ENCODE measurements around the gene RUFY4.
"Not testable (repeated sequence)": the region's sequence is repeated elsewhere in the genome, so short reads cannot be mapped to it uniquely, and the experiment has no call there.

Gene RUFY4

DNA sequence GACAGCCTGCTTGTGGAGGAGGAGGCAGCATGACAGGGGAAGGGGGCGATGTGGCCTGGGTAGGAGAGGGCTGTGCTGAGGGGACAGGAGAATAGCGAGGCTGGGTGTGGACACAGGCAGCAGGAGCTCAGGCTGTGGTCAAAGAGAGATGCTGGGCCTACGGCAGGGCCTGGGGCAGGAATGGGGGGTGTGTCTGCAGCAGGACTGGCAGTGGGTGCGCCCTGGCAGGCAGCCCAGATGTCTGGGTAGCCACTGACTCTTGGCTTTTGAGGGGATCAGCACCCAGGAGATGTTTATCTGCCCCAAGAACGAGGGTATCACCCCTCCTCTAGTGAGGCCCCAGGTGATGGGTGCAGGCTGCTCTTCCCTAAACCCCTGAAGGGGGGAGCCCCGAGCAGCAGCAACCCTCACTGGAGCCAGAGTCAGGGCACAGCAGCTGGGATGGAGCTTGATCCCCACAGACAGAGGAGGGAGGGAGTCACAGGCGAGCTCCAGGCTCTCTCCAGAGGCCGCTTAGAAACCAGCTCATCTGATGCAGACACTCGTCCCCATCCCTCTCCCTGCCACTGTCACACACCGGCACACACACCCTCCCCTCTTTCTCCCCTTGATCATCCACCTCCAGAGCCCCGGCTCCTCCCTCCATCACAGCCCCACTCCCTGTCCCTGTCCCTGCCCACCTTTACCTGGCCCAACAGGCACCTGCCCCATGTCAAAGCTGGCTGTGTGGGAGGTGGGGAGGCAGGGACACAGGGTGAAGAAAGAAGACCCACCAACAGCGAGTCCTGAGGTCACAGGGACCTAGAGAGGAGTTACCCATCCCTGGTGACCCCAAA, 36.5 kb upstream of the RUFY4 start:
- Histone ChIP-seq H3K27ac (ENCODE audit: low read depth, low read length) (no peak overlapping the region), H3K9ac (ENCODE audit: low read length) (no peak overlapping the region), H3K9me3 (ENCODE audit: control insufficient read depth, insufficient read depth, low read depth, low read length) (no peaks in the 10 kb centered on the region), H3K4me3 (ENCODE audit: low read depth, low read length) (no peak overlapping the region), H3K4me1 (ENCODE audit: control insufficient read depth, insufficient read depth, low read length) (peaks cover 9% of the 10 kb centered on the region), H3K27me3 (ENCODE audit: control insufficient read depth, insufficient read depth, low read length) (peaks cover 37% of the 10 kb centered on the region), H3K36me3 (ENCODE audit: control insufficient read depth, insufficient read depth, low read length) (no peaks in the 10 kb centered on the region)

DNA sequence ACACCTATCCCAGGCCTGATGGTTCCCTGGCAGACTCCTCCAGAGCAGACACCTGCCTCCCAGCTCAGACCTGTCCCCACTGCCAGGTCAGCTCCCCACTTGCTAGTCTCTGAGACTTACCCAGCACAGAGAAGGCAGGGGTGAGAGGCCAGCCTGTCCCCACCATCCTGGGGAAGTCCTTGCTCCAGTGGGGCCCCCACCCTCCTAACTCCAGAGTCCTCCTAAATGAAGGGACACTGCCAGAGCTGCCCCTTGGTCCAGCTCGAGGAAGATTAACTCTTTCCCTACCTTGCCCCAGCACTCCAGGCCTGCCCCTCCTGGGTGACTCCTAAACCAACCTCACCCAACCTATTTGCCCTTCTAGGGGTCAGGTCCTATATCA, 35.9 kb upstream of the RUFY4 start:
- Histone ChIP-seq H3K4me3 (ENCODE audit: low read depth, low read length) (peak overlapping the region; percentile 53; the same call in 1 of the 2 replicates), H3K9me3 (ENCODE audit: control insufficient read depth, insufficient read depth, low read depth, low read length) (no peaks in the 10 kb centered on the region), H3K36me3 (ENCODE audit: control insufficient read depth, insufficient read depth, low read length) (no peaks in the 10 kb centered on the region), H3K27ac (ENCODE audit: low read depth, low read length) (no peak overlapping the region), H3K27me3 (ENCODE audit: control insufficient read depth, insufficient read depth, low read length) (peaks cover 37% of the 10 kb centered on the region), H3K9ac (ENCODE audit: low read length) (no peak overlapping the region), H3K4me1 (ENCODE audit: control insufficient read depth, insufficient read depth, low read length) (peaks cover 9% of the 10 kb centered on the region)

DNA sequence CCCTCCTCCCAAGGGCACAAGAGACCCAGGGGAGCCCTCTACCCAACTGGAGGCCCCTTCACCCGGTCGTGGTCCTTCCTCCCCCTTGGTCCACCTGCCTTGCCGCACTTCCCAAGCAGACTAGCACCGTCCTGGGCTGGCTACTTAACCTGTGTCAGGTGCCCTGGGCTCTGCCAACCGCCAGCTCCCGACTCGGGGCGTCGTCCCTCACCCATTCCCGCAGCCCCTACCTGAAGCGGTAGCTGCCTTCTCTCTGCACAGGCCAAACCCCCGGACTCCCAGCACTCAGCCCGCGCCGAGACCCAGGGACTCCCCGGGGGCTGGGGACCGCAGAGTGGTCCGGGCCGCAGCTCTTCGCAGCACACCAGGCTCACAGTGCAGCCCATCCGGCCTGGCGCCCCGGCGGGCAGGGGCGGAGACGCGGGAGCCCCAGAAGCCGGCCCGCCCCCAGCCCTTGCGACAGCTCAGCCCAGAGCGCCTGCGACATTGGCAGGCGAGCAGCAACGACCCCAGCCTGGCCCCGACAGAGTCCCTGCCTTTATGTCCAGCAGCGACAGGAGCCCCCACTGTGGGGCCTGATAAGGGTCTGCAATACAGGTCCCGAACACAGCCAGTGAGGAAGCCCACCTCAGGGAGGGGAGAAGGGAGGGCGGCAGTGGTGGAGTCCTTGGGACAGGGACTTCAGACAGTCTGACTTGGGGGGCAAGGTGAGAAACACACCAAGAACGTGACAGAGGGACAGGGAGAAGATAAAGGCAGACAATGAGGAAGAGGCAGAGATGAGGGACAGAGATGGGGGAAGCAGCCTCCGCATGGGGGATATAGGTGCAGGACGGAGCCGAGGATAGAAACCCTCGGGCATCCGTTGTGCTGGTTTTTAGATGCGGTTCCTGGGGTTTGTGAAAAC, 35.2 kb upstream of the RUFY4 start:
- H3K36me3 ChIP-seq (ENCODE audit: control insufficient read depth, insufficient read depth, low read length) = no peaks in the 10 kb centered on the region
- peaks cover 9% of the 10 kb centered on the region for H3K4me1 ChIP-seq (ENCODE audit: control insufficient read depth, insufficient read depth, low read length)
- H3K4me3 ChIP-seq (ENCODE audit: low read depth, low read length) = peak overlapping the region; percentile 53
- no peak overlapping the region for H3K27ac ChIP-seq (ENCODE audit: low read depth, low read length)
- no peaks in the 10 kb centered on the region for H3K9me3 ChIP-seq (ENCODE audit: control insufficient read depth, insufficient read depth, low read depth, low read length)
- H3K9ac ChIP-seq (ENCODE audit: low read length) = no peak overlapping the region
- H3K27me3 ChIP-seq (ENCODE audit: control insufficient read depth, insufficient read depth, low read length) = peaks cover 37% of the 10 kb centered on the region

DNA sequence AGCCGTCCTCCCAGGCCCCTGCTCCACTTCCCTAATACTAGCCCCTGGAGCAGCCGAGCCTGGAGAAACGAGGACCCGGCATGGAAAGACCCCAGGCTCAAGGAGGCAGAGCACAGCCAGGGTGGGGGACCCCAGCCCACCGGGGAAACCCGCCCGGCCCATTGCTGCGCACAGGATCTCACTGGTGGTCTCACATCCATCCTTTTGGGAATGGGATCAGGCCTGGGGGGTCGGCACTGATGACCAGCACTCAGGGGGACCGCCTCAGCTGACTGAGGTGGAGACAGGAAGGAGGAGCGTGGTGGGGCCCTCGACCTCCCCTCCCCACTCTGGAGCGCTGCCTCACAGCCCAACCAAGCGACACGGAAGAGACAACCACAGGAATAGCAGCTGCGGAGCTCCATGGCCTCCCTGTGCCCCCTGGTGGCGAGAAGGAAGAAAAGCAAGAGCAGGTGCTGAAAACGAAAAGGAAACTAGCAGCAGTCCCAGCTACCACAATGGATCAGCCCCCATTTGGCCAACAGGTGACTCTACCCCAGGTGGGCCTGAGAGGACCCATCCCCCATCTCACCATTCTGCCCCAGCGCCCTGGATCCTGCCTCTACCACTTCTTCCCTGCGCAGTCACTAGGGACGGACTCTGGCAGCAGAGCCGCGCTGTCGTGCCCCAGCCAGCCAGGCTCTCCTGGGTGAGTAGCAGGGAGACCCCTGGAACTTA, 34.4 kb upstream of the RUFY4 start:
- H3K36me3 ChIP-seq (ENCODE audit: control insufficient read depth, insufficient read depth, low read length); H3K9me3 ChIP-seq (ENCODE audit: control insufficient read depth, insufficient read depth, low read depth, low read length); H3K4me1 ChIP-seq (ENCODE audit: control insufficient read depth, insufficient read depth, low read length); H3K9ac ChIP-seq (ENCODE audit: low read length); H3K27ac ChIP-seq (ENCODE audit: low read depth, low read length): not testable (repeated sequence)
- peak overlapping the region; percentile 53 for H3K4me3 ChIP-seq (ENCODE audit: low read depth, low read length)
- peaks cover 39% of the 10 kb centered on the region for H3K27me3 ChIP-seq (ENCODE audit: control insufficient read depth, insufficient read depth, low read length)

DNA sequence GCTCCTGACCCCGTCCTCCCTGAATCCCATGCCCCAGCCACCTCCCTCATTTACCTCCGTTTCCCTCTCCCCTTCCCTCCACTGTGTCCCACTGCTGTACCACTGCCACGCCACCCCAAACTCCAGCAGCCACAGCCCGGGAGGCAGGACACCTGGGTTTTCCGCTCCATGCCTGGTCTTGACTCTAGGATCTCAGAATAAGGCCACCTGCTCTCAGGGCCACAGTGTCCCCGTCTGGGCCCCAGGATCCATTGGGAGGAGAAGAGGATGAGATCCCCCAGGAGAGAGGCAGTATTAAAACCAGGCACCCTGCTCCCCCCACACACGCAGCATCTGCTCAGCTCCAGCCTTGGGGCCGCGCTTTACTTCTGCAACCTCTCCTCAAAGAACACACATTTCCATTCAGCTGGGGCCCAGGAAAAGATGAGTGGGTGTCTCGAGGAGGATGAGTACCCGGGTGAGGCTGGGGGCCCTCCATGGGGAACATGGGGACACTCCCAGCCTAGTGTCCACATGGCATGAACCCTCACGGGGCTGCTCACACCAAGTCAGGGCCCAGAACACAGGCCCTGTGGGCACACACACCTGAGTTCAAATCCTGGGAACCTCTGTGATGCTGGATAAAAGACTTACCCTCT, 33.5 kb upstream of the RUFY4 start:
- no peak overlapping the region for H3K9ac ChIP-seq (ENCODE audit: low read length)
- H3K4me3 ChIP-seq (ENCODE audit: low read depth, low read length) = no peak overlapping the region

DNA sequence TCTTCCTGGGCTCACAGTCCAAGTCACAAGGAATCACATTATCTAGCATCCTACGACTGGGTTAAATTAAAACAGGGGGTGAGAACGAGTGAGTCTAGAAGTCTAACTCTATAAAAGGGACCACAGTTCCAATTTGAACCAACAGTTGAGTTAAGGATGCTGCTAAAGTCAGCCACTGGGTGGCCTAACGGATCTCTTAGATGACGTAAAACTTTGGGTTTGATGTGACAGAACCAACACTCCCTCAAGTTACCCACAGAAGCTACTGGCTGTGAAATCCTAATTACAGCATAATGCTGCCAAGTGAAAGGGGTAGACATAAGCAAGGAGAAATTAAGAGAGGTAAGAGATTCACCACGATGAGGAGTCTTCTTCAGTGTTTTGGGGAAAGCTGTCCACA, 32.7 kb upstream of the RUFY4 start:
- H3K4me1 ChIP-seq (ENCODE audit: control insufficient read depth, insufficient read depth, low read length) = peaks cover 9% of the 10 kb centered on the region
- no peak overlapping the region for H3K9ac ChIP-seq (ENCODE audit: low read length)
- H3K4me3 ChIP-seq (ENCODE audit: low read depth, low read length) = no peak overlapping the region
- H3K36me3 ChIP-seq (ENCODE audit: control insufficient read depth, insufficient read depth, low read length) = no peaks in the 10 kb centered on the region
- H3K27me3 ChIP-seq (ENCODE audit: control insufficient read depth, insufficient read depth, low read length) = peaks cover 44% of the 10 kb centered on the region
- no peaks in the 10 kb centered on the region for H3K9me3 ChIP-seq (ENCODE audit: control insufficient read depth, insufficient read depth, low read depth, low read length)
- no peak overlapping the region for H3K27ac ChIP-seq (ENCODE audit: low read depth, low read length)

More for the DNA sequence above, 33.5 kb upstream of the RUFY4 start:
- Histone ChIP-seq H3K27ac (ENCODE audit: low read depth, low read length) (no peak overlapping the region), H3K9me3 (ENCODE audit: control insufficient read depth, insufficient read depth, low read depth, low read length) (no peaks in the 10 kb centered on the region), H3K27me3 (ENCODE audit: control insufficient read depth, insufficient read depth, low read length) (peaks cover 44% of the 10 kb centered on the region), H3K36me3 (ENCODE audit: control insufficient read depth, insufficient read depth, low read length) (no peaks in the 10 kb centered on the region), H3K4me1 (ENCODE audit: control insufficient read depth, insufficient read depth, low read length) (peaks cover 9% of the 10 kb centered on the region)

DNA sequence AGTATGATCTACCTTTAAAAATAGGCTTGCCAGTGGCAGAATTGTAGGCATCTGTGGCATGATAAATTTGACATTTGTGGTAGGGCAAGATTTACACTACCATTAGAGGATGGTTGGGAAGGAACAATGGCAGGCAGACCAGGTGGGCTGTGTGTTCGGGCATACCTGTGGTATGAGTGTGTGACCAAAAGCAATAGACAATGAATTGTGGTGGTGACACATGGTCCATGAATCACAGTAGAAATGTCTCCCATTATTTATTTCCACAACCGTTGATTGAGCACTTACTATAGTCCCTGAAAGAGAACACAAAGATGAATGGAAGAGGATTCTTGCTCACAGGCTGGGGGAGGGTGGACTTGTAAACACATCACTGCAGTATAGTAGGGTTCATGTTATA, 29.9 kb upstream of the RUFY4 start:
- H3K9ac ChIP-seq (ENCODE audit: low read length) = no peak overlapping the region
- H3K27ac ChIP-seq (ENCODE audit: low read depth, low read length) = no peak overlapping the region
- no peak overlapping the region for H3K4me3 ChIP-seq (ENCODE audit: low read depth, low read length)
- H3K36me3 ChIP-seq (ENCODE audit: control insufficient read depth, insufficient read depth, low read length) = no peaks in the 10 kb centered on the region
- peaks cover 18% of the 10 kb centered on the region for H3K27me3 ChIP-seq (ENCODE audit: control insufficient read depth, insufficient read depth, low read length)
- H3K9me3 ChIP-seq (ENCODE audit: control insufficient read depth, insufficient read depth, low read depth, low read length) = peaks cover 9% of the 10 kb centered on the region
- peaks cover under 1% of the 10 kb centered on the region for H3K4me1 ChIP-seq (ENCODE audit: control insufficient read depth, insufficient read depth, low read length)

DNA sequence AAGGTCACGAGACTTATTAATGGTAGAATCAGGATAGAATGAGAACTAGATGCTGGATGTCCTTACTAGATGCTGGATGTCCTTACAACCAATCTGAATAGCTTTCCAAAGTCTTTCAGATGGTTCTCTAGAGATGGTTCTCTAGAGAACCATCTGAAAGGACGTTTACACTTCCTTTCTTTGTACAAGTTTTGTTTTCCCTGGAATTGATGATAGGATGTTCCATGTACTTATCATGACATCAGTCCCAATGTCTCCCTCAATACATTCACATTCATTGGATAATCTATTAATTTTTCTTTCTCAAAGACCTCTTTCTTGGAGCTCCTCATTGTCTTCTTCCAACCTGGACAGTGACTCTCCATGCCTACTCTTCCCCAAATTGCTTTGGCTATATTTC, 28.2 kb upstream of the RUFY4 start:
- Histone ChIP-seq H3K4me1 (ENCODE audit: control insufficient read depth, insufficient read depth, low read length) (no peaks in the 10 kb centered on the region), H3K9me3 (ENCODE audit: control insufficient read depth, insufficient read depth, low read depth, low read length) (peaks cover 9% of the 10 kb centered on the region), H3K27me3 (ENCODE audit: control insufficient read depth, insufficient read depth, low read length) (peaks cover 13% of the 10 kb centered on the region), H3K27ac (ENCODE audit: low read depth, low read length) (no peak overlapping the region), H3K4me3 (ENCODE audit: low read depth, low read length) (no peak overlapping the region), H3K36me3 (ENCODE audit: control insufficient read depth, insufficient read depth, low read length) (no peaks in the 10 kb centered on the region), H3K9ac (ENCODE audit: low read length) (no peak overlapping the region)

DNA sequence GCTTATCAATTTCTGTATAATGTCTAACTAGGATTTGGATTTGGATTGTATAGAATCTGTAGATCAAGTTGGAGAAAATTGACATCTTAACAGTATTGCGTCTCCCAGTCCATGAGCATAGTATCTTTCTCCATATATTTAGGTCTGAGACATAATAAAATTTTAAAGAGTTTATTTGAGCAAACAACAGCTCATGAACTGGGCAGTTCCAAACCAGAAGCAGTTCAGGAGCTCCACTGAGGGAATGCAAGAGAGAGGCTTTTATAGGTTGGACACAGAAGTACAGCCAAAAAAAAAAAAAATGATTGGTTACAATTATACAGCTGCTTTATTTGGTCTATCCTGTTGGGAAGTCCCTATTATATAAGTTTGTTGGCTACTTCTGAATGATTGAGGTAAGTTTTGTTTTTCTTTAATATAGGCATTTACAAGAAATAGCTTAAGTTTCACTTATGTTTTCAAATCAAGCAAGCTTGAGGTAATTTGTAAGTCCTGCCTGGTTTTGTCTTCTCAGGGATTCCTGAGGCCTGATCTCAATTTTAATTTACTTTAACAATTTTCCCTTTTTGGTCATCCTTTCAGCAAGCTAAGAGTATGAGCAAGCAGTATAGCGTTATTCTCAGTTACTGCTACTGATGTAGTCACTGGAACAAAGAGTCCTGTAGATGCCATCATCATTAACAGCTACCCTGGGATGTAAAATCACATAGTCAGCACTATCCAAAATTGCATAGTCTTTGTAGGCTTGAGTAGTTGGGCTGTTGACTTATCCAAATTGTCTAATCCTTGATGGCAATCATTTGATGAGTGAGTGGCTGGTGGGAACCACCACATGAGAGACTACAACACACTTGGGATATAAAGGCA, 27.5 kb upstream of the RUFY4 start:
- Histone ChIP-seq H3K9me3 (ENCODE audit: control insufficient read depth, insufficient read depth, low read depth, low read length) (peaks cover 9% of the 10 kb centered on the region), H3K4me3 (ENCODE audit: low read depth, low read length) (no peak overlapping the region), H3K36me3 (ENCODE audit: control insufficient read depth, insufficient read depth, low read length) (no peaks in the 10 kb centered on the region), H3K9ac (ENCODE audit: low read length) (no peak overlapping the region), H3K4me1 (ENCODE audit: control insufficient read depth, insufficient read depth, low read length) (no peaks in the 10 kb centered on the region), H3K27ac (ENCODE audit: low read depth, low read length) (no peak overlapping the region), H3K27me3 (ENCODE audit: control insufficient read depth, insufficient read depth, low read length) (peaks cover 13% of the 10 kb centered on the region)

DNA sequence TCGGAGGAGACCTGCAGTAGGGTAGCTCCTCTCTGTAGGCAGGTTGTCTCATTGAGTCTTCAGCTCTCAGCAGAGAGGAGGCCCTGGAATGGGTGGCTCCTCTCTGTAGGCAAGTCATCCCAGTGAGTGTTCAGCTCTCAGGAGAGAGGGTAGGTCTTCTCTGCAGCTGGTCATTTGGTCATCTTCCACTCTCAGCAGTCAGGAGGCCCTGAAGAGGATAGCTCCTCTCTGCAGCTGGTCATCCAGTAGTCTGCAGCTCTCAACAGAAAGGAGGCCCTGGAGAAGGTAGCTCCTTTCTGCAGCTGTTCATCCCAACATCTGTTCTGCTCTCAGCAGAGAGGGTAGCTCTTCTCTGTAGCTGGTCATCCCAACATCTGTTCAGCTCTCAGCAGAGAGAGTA, 26.0 kb upstream of the RUFY4 start:
- H3K36me3 ChIP-seq (ENCODE audit: control insufficient read depth, insufficient read depth, low read length) = no peaks in the 10 kb centered on the region
- peaks cover 9% of the 10 kb centered on the region for H3K9me3 ChIP-seq (ENCODE audit: control insufficient read depth, insufficient read depth, low read depth, low read length)
- no peaks in the 10 kb centered on the region for H3K4me1 ChIP-seq (ENCODE audit: control insufficient read depth, insufficient read depth, low read length)
- H3K4me3 ChIP-seq (ENCODE audit: low read depth, low read length) = no peak overlapping the region
- H3K9ac ChIP-seq (ENCODE audit: low read length) = no peak overlapping the region
- peaks cover 13% of the 10 kb centered on the region for H3K27me3 ChIP-seq (ENCODE audit: control insufficient read depth, insufficient read depth, low read length)
- no peak overlapping the region for H3K27ac ChIP-seq (ENCODE audit: low read depth, low read length)
